PFSK-1 (cell line): Measurements from ENCODE around the gene PPP1R10. TPM values are rescaled to one million over a fixed set of nuclear protein-coding genes. Genes with fewer than 3 reads are reported as not detected.

Experiments
- FOXP2 ChIP-seq: optimal IDR thresholded peaks from 2 replicates; pipeline ENCODE3; 2011; ENCODE audit warnings: borderline replicate concordance, control low read depth, inconsistent platforms; ENCODE audit not compliant: insufficient read depth; ENCODE audit errors: extremely low read length, extremely low read depth
- POLR2AphosphoS5 ChIP-seq: IDR thresholded peaks from 2 replicates; pipeline ENCODE4 v1.6.1; 2012; ENCODE audit warnings: low read depth, mild to moderate bottlenecking, control low read depth, low read length, moderate library complexity
- SIN3A ChIP-seq: IDR thresholded peaks from 2 replicates; pipeline ENCODE4 v1.6.1; 2012; ENCODE audit warnings: mild to moderate bottlenecking, low read length, moderate library complexity, borderline replicate concordance; ENCODE audit not compliant: insufficient read depth
- TAF1 ChIP-seq: IDR thresholded peaks from 2 replicates; pipeline ENCODE4 v1.6.1; 2012; ENCODE audit warnings: low read length, control low read depth, borderline replicate concordance; ENCODE audit not compliant: insufficient read depth
- polyA plus RNA-seq: library from polyadenylated mRNA; unstranded; fragments of >200 nt; gene quantifications from one replicate; pipeline ENCODE4 v1.2.1, GENCODE V29; 2012; ENCODE audit warnings: low read depth, missing spikeins; ENCODE audit not compliant: insufficient read length
- TF ChIP-seq, protein P1 (sequence below), 2 experiments: IDR thresholded peaks; 2 replicates each; pipeline versions ENCODE4 v1.6.1 to v1.8.0; 2011 to 2012; ENCODE audit warnings: low read depth in 2 of 2, low read length in 2 of 2, control low read depth in 1 of 2, inconsistent platforms in 1 of 2, mild to moderate bottlenecking in 1 of 2, moderate library complexity in 1 of 2; ENCODE audit not compliant: insufficient read depth in 1 of 2

Gene PPP1R10
- polyA plus RNA-seq = 25.6 TPM

DNA sequence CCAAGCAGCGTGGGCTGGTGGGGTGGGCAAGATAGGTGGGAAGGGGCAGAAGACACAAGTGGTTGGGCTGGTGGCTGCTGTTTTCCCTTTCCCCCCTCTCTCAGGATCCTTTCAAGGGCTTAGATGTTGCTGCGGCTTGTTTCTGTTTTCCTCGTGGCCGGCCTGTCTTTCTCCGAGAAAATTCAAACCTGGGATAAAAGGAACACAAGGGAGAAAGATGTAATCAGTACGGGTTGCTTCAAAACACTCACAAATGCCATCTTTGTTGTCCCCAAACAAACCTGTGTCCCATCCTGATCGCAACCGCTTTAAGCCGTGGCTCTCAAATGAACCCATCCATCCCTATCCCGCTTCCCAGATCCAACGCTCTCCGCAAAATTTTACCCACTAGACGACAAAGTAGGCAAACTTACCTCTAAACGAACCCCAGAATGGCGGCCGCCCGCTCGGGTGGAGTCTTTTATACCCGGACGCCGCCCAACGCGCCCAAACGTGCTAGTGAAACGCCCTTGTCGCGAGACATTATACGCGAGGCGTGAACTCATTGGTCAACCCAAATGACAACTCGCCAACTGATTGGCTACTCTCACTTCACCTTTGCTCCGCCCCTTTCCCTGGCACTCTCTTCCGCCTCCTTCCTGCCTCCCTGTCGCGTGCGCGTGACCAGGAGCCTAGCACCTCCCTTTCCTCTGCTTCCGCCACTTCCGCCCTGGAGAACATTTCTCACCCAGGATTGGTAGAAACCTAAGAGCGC is at the start of gene PPP1R10:
TSS of gene PPP1R10 (minus strand) at position 433 of the 754 bp plus-strand sequence. CDS start 7,299 bp downstream, outside the sequence.
- TF ChIP-seq TAF1 = peak; percentile 100
- TF ChIP-seq POLR2AphosphoS5 = peak; percentile 100
- TF ChIP-seq FOXP2 = no peak
- TF ChIP-seq SIN3A = peak; percentile 53; the same call in 1 of the 2 replicates
- TF ChIP-seq, protein P1, sequence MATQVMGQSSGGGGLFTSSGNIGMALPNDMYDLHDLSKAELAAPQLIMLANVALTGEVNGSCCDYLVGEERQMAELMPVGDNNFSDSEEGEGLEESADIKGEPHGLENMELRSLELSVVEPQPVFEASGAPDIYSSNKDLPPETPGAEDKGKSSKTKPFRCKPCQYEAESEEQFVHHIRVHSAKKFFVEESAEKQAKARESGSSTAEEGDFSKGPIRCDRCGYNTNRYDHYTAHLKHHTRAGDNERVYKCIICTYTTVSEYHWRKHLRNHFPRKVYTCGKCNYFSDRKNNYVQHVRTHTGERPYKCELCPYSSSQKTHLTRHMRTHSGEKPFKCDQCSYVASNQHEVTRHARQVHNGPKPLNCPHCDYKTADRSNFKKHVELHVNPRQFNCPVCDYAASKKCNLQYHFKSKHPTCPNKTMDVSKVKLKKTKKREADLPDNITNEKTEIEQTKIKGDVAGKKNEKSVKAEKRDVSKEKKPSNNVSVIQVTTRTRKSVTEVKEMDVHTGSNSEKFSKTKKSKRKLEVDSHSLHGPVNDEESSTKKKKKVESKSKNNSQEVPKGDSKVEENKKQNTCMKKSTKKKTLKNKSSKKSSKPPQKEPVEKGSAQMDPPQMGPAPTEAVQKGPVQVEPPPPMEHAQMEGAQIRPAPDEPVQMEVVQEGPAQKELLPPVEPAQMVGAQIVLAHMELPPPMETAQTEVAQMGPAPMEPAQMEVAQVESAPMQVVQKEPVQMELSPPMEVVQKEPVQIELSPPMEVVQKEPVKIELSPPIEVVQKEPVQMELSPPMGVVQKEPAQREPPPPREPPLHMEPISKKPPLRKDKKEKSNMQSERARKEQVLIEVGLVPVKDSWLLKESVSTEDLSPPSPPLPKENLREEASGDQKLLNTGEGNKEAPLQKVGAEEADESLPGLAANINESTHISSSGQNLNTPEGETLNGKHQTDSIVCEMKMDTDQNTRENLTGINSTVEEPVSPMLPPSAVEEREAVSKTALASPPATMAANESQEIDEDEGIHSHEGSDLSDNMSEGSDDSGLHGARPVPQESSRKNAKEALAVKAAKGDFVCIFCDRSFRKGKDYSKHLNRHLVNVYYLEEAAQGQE (IDR thresholded peaks at IDR 0.05; ENCODE audit: insufficient read depth in 1 of 2, low read depth in 2 of 2, low read length in 2 of 2) = peak in 1 of 2 experiments; percentile 78; a peak in 1 of 4 replicates

- no peak for TF ChIP-seq TAF1
- TF ChIP-seq SIN3A = no peak
- TF ChIP-seq FOXP2 = no peak
- TF ChIP-seq, protein P1 (IDR thresholded peaks at IDR 0.05; ENCODE audit: insufficient read depth in 1 of 2, low read depth in 2 of 2, low read length in 2 of 2) = no peak
- TF ChIP-seq POLR2AphosphoS5 = no peak
Measured at GRCh38 chr6:30664994-30665767, 48.1 kb upstream of the PPP1R10 start.

DNA sequence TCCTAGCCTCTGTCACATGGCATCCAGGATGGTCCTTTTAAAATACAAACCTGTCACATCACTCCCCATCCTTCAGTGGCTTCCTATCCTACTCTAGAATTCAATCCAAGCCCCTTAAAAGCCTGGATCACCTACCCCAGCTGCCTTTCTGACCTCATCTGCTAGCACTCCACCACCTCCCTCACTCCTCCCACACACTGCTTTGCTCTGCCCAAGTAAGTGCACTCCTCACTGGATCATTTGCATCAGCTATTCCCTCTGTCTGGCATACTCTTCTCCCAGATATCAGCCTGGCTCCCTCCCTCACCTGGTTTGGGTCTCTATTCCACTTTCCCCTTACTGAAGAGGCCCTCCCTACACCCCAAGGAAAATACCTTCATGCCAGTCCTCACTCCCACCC is 40.4 kb upstream of the PPP1R10 start:
- TF ChIP-seq FOXP2 (no peak), POLR2AphosphoS5 (no peak), TAF1 (no peak), SIN3A (no peak)
- TF ChIP-seq, protein P1 (IDR thresholded peaks at IDR 0.05; ENCODE audit: insufficient read depth in 1 of 2, low read depth in 2 of 2, low read length in 2 of 2) = no peak

DNA sequence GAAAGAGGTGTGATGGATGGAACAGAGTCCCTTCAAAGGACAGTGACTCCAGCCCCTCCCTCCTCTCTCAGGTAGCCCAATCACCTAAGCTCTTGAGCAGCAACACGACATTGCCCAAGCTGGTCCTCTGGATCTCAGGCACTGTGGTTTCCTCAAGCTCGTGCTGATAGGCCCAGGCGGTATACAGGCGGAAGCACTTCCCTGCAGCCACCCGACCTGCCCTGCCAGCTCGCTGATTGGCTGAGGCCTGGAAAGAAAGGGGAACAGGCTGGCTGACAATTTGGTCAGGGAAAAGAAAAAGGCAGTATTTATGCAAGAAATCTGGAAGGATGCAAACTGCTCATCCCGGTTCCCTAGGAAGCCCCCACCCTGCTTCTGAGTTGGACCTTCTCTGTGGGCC is 39.5 kb upstream of the PPP1R10 start:
- TF ChIP-seq, protein P1 (IDR thresholded peaks at IDR 0.05; ENCODE audit: insufficient read depth in 1 of 2, low read depth in 2 of 2, low read length in 2 of 2) = no peak
- TF ChIP-seq POLR2AphosphoS5 = no peak
- no peak for TF ChIP-seq SIN3A
- no peak for TF ChIP-seq TAF1
